HepG2 (cell line): ENCODE data around the gene DIPK1A. TPM values are rescaled to one million over a fixed set of nuclear protein-coding genes. Genes with fewer than 3 reads are reported as not detected.

Experiments
- ATF7-NPFF ChIP-seq: sonication (generic); formaldehyde crosslinking; IDR thresholded peaks from 2 replicates; pipeline ENCODE4 v1.8.1; 2023; ENCODE audit warnings: mild to moderate bottlenecking, low read depth, missing genetic modification reagents, moderate library complexity
- CREB3 ChIP-seq: sonication (generic); formaldehyde crosslinking; IDR thresholded peaks from 2 replicates; pipeline ENCODE4 v1.5.0; 2020; ENCODE audit warnings: missing genetic modification reagents
- FOXC1 ChIP-seq: sonication (generic); formaldehyde crosslinking; IDR thresholded peaks from 2 replicates; pipeline ENCODE4 v1.8.0; 2022; ENCODE audit warnings: mild to moderate bottlenecking, missing genetic modification reagents, borderline replicate concordance
- FOXK1 ChIP-seq: sonication (generic); formaldehyde crosslinking; IDR thresholded peaks from 2 replicates; pipeline ENCODE4 v1.4.0; 2020; ENCODE audit warnings: low read depth, missing genetic modification reagents, borderline replicate concordance
- JUNB ChIP-seq: sonication (generic); formaldehyde crosslinking; IDR thresholded peaks from 2 replicates; pipeline ENCODE4 v1.8.0; 2022; ENCODE audit warnings: missing genetic modification reagents, mild to moderate bottlenecking, borderline replicate concordance
- PCBP1 ChIP-seq: fragments of 200-400 bp; formaldehyde crosslinking; IDR thresholded peaks from 2 replicates; pipeline ENCODE4 v1.6.1; 2017; ENCODE audit warnings: mild to moderate bottlenecking, low read depth, low read length, borderline replicate concordance
- PRDM15 ChIP-seq: sonication (generic); formaldehyde crosslinking; IDR thresholded peaks from 2 replicates; pipeline ENCODE4 v1.4.0; 2020; ENCODE audit warnings: missing genetic modification reagents
- TGIF2 ChIP-seq: IDR thresholded peaks from 2 replicates; pipeline ENCODE4 v1.6.1; 2016; ENCODE audit warnings: control low read depth, missing compliant biosample characterization
- ZBTB7B ChIP-seq: sonication (generic); formaldehyde crosslinking; IDR thresholded peaks from 2 replicates; pipeline ENCODE4 v1.4.0; 2020; ENCODE audit warnings: missing genetic modification reagents
- ZGPAT ChIP-seq: IDR thresholded peaks from 2 replicates; pipeline ENCODE4 v1.6.1; 2016; ENCODE audit warnings: mild to moderate bottlenecking
- ZNF543 ChIP-seq: sonication (generic); formaldehyde crosslinking; IDR thresholded peaks from 2 replicates; pipeline ENCODE4 v1.4.0; 2020; ENCODE audit warnings: mild to moderate bottlenecking, missing genetic modification reagents
- ZNF704 ChIP-seq: sonication (generic); formaldehyde crosslinking; IDR thresholded peaks from 2 replicates; pipeline ENCODE4 v1.8.1; 2023; ENCODE audit warnings: mild to moderate bottlenecking, inconsistent platforms, moderate library complexity, missing genetic modification reagents, borderline replicate concordance
- ZNF850 ChIP-seq: sonication (generic); formaldehyde crosslinking; conservative IDR thresholded peaks from 2 replicates; pipeline ENCODE4 v1.9.0; 2021; ENCODE audit warnings: mild to moderate bottlenecking, missing genetic modification reagents
- polyA plus RNA-seq, 8 experiments: library from polyadenylated mRNA; depleted of rRNA in 3 of 8; stranded (reverse) in 7 of 8; unstranded in 1 of 8; fragments of >200 nt; fragmentation: Illumina TruSeq in 4 of 8; extraction: Trizol in 4 of 8; gene quantifications; 2 replicates each; pipeline versions ENCODE4 v1.2.1 to v1.2.3, GENCODE V29; 2011 to 2016; ENCODE audit warnings: low read depth in 4 of 8, missing spikeins in 1 of 8, mixed read lengths in 1 of 8; ENCODE audit not compliant: insufficient read depth in 1 of 8
- total RNA-seq, 5 experiments: library from RNA; depleted of rRNA; stranded (reverse); fragments of >200 nt; fragmentation: Illumina TruSeq; extraction: Trizol; gene quantifications; 2 replicates each; pipeline ENCODE4 v1.2.3, GENCODE V29; 2016; ENCODE audit warnings: low read depth in 1 of 5
- TF ChIP-seq, protein P1 (sequence below): sonication (generic); formaldehyde crosslinking; IDR thresholded peaks from 2 replicates; pipeline ENCODE4 v1.8.1; 2023; ENCODE audit warnings: missing genetic modification reagents, mild to moderate bottlenecking, borderline replicate concordance
- TF ChIP-seq, protein P2 (sequence below): sonication (generic); formaldehyde crosslinking; IDR thresholded peaks from 2 replicates; pipeline ENCODE4 v1.4.0; 2020; ENCODE audit warnings: missing genetic modification reagents, borderline replicate concordance
- TF ChIP-seq, protein P3 (sequence below): IDR thresholded peaks from 2 replicates; pipeline ENCODE4 v1.6.1; 2016; ENCODE audit warnings: mild to moderate bottlenecking, missing biosample characterization, missing genetic modification reagents

The DIPK1A gene
- total and polyA plus RNA-seq, 2 of the 13 experiments (the other 11 are each of a cell fraction or from before 2014, with no cell fraction given): 8.4 TPM

GRCh38 chr1:92961896-92962752, 862 bp upstream of the DIPK1A start (continued):
- 0 out of 2 replicates have a peak, but pooled peaks have one; percentile 48 for TF ChIP-seq PRDM15
- TF ChIP-seq ZNF850: no peak
- TF ChIP-seq ATF7-NPFF: 0 out of 2 replicates have a peak, but pooled peaks have one; percentile 1
- peak; percentile 7; the same call in 1 of the 2 replicates for TF ChIP-seq ZBTB7B (CRISPR knock-in tag)
- peak; percentile 15; the same call in 1 of the 2 replicates for TF ChIP-seq ZGPAT
- TF ChIP-seq, protein P1, sequence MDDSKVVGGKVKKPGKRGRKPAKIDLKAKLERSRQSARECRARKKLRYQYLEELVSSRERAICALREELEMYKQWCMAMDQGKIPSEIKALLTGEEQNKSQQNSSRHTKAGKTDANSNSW (CRISPR knock-in tag): no peak
- TF ChIP-seq JUNB (CRISPR knock-in tag): no peak
- TF ChIP-seq ZNF704 (CRISPR knock-in tag): peak; percentile 46; the same call in 1 of the 2 replicates
- TF ChIP-seq, protein P2, sequence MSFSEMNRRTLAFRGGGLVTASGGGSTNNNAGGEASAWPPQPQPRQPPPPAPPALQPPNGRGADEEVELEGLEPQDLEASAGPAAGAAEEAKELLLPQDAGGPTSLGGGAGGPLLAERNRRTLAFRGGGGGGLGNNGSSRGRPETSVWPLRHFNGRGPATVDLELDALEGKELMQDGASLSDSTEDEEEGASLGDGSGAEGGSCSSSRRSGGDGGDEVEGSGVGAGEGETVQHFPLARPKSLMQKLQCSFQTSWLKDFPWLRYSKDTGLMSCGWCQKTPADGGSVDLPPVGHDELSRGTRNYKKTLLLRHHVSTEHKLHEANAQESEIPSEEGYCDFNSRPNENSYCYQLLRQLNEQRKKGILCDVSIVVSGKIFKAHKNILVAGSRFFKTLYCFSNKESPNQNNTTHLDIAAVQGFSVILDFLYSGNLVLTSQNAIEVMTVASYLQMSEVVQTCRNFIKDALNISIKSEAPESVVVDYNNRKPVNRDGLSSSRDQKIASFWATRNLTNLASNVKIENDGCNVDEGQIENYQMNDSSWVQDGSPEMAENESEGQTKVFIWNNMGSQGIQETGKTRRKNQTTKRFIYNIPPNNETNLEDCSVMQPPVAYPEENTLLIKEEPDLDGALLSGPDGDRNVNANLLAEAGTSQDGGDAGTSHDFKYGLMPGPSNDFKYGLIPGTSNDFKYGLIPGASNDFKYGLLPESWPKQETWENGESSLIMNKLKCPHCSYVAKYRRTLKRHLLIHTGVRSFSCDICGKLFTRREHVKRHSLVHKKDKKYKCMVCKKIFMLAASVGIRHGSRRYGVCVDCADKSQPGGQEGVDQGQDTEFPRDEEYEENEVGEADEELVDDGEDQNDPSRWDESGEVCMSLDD (CRISPR knock-in tag): peak; percentile 52; the same call in 1 of the 2 replicates
- TF ChIP-seq FOXK1 (CRISPR knock-in tag): no peak
- no peak for TF ChIP-seq PCBP1
- TF ChIP-seq FOXC1: no peak
- TF ChIP-seq TGIF2 (CRISPR knock-in tag): no peak
- TF ChIP-seq ZNF543 (CRISPR knock-in tag): no peak
- TF ChIP-seq, protein P3, sequence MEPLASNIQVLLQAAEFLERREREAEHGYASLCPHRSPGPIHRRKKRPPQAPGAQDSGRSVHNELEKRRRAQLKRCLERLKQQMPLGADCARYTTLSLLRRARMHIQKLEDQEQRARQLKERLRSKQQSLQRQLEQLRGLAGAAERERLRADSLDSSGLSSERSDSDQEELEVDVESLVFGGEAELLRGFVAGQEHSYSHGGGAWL: no peak
- TF ChIP-seq CREB3 (CRISPR knock-in tag): no peak
